ENCODE results near the gene NIPAL1.

GRCh38 chr4:47968847-47969246 lies 47.7 kb upstream of the NIPAL1 start:
- TF ChIP-seq POLR2A (IDR thresholded peaks at IDR 0.05; ENCODE audit: low read length) (no peak), GATA1 (IDR thresholded peaks at IDR 0.05; ENCODE audit: low read depth, low read length) (no peak)
